Measurements from ENCODE around the gene WNT7A.
A peak's percentile ranks its signal among the peaks of the same experiment; 100 is the strongest.
"Not testable (repeated sequence)": the region's sequence is repeated elsewhere in the genome, so short reads cannot be mapped to it uniquely, and the experiment has no call there.

The WNT7A gene

DNA sequence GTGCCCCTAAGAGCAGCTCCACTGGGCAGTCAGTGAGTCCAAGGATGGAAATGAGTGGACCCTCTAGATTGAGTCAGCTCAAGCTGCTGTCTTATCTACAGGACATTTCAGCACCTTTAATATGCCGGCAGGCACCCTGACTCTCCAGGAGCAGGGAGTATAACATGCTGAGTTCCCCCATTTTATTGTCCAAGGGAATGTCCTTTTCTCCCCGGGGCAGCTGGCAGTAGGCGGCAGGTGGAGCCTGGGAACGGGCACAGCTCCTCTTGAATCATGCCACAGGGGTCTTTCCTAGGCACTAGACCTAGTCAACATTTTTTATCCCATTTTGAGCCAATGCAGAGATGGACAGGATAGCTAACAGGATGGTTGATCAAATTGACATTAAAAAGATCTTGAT lies 14.8 kb downstream of the WNT7A start:
- WGBS, 2 experiments = 92 to 95% methylated on average over 4 of the region's 4 CpGs
- peaks cover 5% of the 10 kb centered on the region for H3K4me1 ChIP-seq (ENCODE audit: control insufficient read depth, insufficient read depth, low read length)
- no peak overlapping the region for H3K27ac ChIP-seq (ENCODE audit: insufficient read depth, low read depth, low read length, poor library complexity, severe bottlenecking)
- H3K9me3 ChIP-seq (ENCODE audit: control insufficient read depth, low read length) = no peaks in the 10 kb centered on the region
- H3K4me3 ChIP-seq (ENCODE audit: insufficient read depth, low read depth, low read length) = no peak overlapping the region
- no peaks in the 10 kb centered on the region for H3K27me3 ChIP-seq (ENCODE audit: control insufficient read depth, insufficient read depth, low read length, poor library complexity, severe bottlenecking)
- H3K36me3 ChIP-seq (ENCODE audit: control insufficient read depth, insufficient read depth, low read length) = no peaks in the 10 kb centered on the region

DNA sequence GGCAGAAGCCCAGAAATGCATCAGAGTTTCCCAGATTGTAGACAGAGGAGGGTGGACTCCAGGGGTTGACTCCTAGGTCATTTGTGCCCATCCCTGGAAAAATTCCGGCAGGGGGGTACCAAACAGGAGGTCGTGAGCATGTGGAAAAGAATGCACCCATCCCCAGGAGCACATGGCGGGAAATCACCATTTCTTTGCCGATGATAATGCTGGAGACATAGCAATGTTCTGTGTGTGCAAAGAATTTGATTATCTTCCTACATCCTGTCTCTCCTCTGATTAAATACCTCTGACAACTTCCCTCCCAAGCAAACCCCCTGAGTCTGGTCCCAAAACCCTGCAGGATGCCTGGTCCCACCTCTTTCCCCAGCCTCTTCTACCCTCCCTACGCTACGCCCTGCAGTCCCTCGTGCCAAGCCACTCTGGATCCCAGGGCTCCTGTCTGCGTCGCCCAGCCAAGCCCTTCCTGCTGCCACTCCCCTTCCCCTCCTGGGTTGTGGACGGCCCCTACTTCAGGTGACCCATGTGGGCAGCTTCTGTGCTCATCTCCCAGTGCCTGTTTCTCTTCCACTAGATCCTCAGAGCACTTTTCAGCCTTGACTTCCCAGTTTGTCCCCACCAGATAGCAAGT lies 15.8 kb downstream of the WNT7A start:
- Histone ChIP-seq H3K27me3 (ENCODE audit: control insufficient read depth, insufficient read depth, low read length, poor library complexity, severe bottlenecking) (no peaks in the 10 kb centered on the region), H3K4me1 (ENCODE audit: control insufficient read depth, insufficient read depth, low read length) (peaks cover 5% of the 10 kb centered on the region), H3K36me3 (ENCODE audit: control insufficient read depth, insufficient read depth, low read length) (no peaks in the 10 kb centered on the region), H3K4me3 (ENCODE audit: insufficient read depth, low read depth, low read length) (no peak overlapping the region), H3K27ac (ENCODE audit: insufficient read depth, low read depth, low read length, poor library complexity, severe bottlenecking) (no peak overlapping the region), H3K9me3 (ENCODE audit: control insufficient read depth, low read length) (no peaks in the 10 kb centered on the region)
- WGBS, 2 experiments = 83 to 86% methylated on average over 10 of the region's 10 CpGs

DNA sequence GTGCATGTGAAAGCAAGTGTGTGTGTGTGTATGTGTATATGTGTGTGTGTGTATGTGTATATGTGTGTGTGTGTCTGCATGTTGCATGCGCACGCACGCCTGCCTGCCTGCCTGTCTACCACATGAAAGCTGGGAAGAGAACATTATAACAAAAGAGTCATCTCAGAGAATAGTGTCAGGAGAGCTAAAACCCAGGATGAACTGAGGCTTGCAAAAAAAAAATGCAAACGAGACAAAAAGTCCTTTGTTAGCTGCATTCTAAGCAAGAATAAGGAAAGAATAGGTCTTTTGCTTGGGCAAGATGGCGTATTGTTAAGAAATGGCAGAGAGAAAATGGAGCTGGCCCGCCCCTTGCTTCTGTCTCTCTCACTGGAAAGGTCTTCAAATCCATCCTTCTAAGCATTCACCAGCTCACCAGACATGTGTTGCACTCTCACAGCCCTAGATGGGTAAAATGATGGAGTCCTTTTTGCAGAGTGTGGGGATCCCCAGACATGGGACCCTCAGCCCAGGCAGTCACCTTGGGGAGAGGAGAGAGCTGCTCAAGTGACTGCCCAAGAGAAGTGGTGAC lies 16.4 kb downstream of the WNT7A start:
- Histone ChIP-seq H3K27ac (ENCODE audit: insufficient read depth, low read depth, low read length, poor library complexity, severe bottlenecking) (peak overlapping the region; percentile 47), H3K27me3 (ENCODE audit: control insufficient read depth, insufficient read depth, low read length, poor library complexity, severe bottlenecking) (no peaks in the 10 kb centered on the region), H3K9me3 (ENCODE audit: control insufficient read depth, low read length) (no peaks in the 10 kb centered on the region), H3K4me1 (ENCODE audit: control insufficient read depth, insufficient read depth, low read length) (peaks cover 5% of the 10 kb centered on the region), H3K36me3 (ENCODE audit: control insufficient read depth, insufficient read depth, low read length) (no peaks in the 10 kb centered on the region), H3K4me3 (ENCODE audit: insufficient read depth, low read depth, low read length) (no peak overlapping the region)
- WGBS, 2 experiments = 66 to 77% methylated on average over 6 of the region's 6 CpGs

DNA sequence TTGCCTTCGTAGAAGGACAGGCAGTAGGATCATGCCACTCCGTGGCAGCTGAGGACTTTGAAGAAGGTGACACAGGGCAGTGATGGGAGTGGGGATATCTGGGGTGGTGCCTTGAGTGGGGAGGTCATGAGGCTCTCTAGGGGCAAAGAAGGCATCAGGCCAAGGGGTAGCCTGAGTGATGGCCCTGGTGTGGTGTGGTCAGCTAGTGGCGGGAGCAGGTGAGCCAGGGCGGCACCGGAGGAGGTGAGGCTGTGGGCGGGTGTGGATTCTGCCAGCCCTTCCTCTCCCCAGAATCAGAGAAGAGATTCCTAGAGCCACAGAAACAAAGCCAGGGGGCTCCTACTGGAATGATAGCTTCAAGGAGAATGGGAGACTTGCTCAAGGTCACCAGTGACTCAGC lies 18.4 kb downstream of the WNT7A start:
- Histone ChIP-seq H3K27ac (ENCODE audit: insufficient read depth, low read depth, low read length, poor library complexity, severe bottlenecking) (no peak overlapping the region), H3K9me3 (ENCODE audit: control insufficient read depth, low read length) (no peaks in the 10 kb centered on the region), H3K27me3 (ENCODE audit: control insufficient read depth, insufficient read depth, low read length, poor library complexity, severe bottlenecking) (no peaks in the 10 kb centered on the region), H3K36me3 (ENCODE audit: control insufficient read depth, insufficient read depth, low read length) (no peaks in the 10 kb centered on the region), H3K4me1 (ENCODE audit: control insufficient read depth, insufficient read depth, low read length) (peaks cover 2% of the 10 kb centered on the region), H3K4me3 (ENCODE audit: insufficient read depth, low read depth, low read length) (no peak overlapping the region)
- WGBS, 2 experiments = 94 to 96% methylated on average over 6 of the region's 6 CpGs

DNA sequence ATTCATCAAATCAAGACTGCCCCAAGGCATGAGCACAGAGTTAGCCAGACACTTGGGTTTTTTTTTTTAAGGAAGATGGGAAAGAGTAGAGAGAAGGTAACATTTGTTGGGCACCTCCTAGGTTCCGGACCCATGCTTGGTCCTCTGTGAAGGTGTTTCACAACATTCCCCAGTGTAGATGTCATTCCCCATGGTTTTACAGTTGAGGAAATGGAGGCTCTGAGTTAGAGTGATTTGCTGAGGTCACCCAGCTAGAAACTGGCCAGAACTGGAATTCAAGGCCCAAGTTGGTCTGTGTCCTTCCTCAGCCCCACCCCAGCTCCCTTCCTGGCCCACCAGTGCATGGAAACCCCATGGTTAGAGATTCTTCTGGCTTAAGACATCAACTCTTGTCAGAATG lies 19.9 kb downstream of the WNT7A start:
- H3K4me1 ChIP-seq (ENCODE audit: control insufficient read depth, insufficient read depth, low read length) = no peaks in the 10 kb centered on the region
- H3K27ac ChIP-seq (ENCODE audit: insufficient read depth, low read depth, low read length, poor library complexity, severe bottlenecking) = no peak overlapping the region
- WGBS, 2 experiments = 88 to 92% methylated on average over 1 of the region's 1 CpG
- no peaks in the 10 kb centered on the region for H3K36me3 ChIP-seq (ENCODE audit: control insufficient read depth, insufficient read depth, low read length)
- H3K4me3 ChIP-seq (ENCODE audit: insufficient read depth, low read depth, low read length) = no peak overlapping the region
- H3K27me3 ChIP-seq (ENCODE audit: control insufficient read depth, insufficient read depth, low read length, poor library complexity, severe bottlenecking) = no peaks in the 10 kb centered on the region
- H3K9me3 ChIP-seq (ENCODE audit: control insufficient read depth, low read length) = no peaks in the 10 kb centered on the region

GRCh38 chr3:13858768-13859520 lies 20.9 kb downstream of the WNT7A start:
- Histone ChIP-seq H3K4me1 (ENCODE audit: control insufficient read depth, insufficient read depth, low read length) (no peaks in the 10 kb centered on the region), H3K27ac (ENCODE audit: insufficient read depth, low read depth, low read length, poor library complexity, severe bottlenecking) (no peak overlapping the region), H3K27me3 (ENCODE audit: control insufficient read depth, insufficient read depth, low read length, poor library complexity, severe bottlenecking) (no peaks in the 10 kb centered on the region), H3K9me3 (ENCODE audit: control insufficient read depth, low read length) (no peaks in the 10 kb centered on the region), H3K4me3 (ENCODE audit: insufficient read depth, low read depth, low read length) (no peak overlapping the region), H3K36me3 (ENCODE audit: control insufficient read depth, insufficient read depth, low read length) (no peaks in the 10 kb centered on the region)
- 90 to 91% methylated on average over 9 of the region's 9 CpGs for WGBS, 2 experiments

GRCh38 chr3:13857702-13858380 lies 22.0 kb downstream of the WNT7A start:
- H3K4me3 ChIP-seq (ENCODE audit: insufficient read depth, low read depth, low read length) = no peak overlapping the region
- WGBS, 2 experiments = 87% methylated on average over 6 of the region's 6 CpGs

GRCh38 chr3:13856628-13857027 lies 23.2 kb downstream of the WNT7A start:
- H3K27me3 ChIP-seq (ENCODE audit: control insufficient read depth, insufficient read depth, low read length, poor library complexity, severe bottlenecking); H3K36me3 ChIP-seq (ENCODE audit: control insufficient read depth, insufficient read depth, low read length); H3K27ac ChIP-seq (ENCODE audit: insufficient read depth, low read depth, low read length, poor library complexity, severe bottlenecking); H3K4me1 ChIP-seq (ENCODE audit: control insufficient read depth, insufficient read depth, low read length); H3K9me3 ChIP-seq (ENCODE audit: control insufficient read depth, low read length); H3K4me3 ChIP-seq (ENCODE audit: insufficient read depth, low read depth, low read length): not testable (repeated sequence)
- 90 to 100% methylated on average over 1 of the region's 1 CpG for WGBS, 2 experiments

More at GRCh38 chr3:13857702-13858380, 22.0 kb downstream of the WNT7A start:
- Histone ChIP-seq H3K27me3 (ENCODE audit: control insufficient read depth, insufficient read depth, low read length, poor library complexity, severe bottlenecking) (no peaks in the 10 kb centered on the region), H3K4me1 (ENCODE audit: control insufficient read depth, insufficient read depth, low read length) (no peaks in the 10 kb centered on the region), H3K36me3 (ENCODE audit: control insufficient read depth, insufficient read depth, low read length) (no peaks in the 10 kb centered on the region), H3K27ac (ENCODE audit: insufficient read depth, low read depth, low read length, poor library complexity, severe bottlenecking) (no peak overlapping the region), H3K9me3 (ENCODE audit: control insufficient read depth, low read length) (no peaks in the 10 kb centered on the region)

DNA sequence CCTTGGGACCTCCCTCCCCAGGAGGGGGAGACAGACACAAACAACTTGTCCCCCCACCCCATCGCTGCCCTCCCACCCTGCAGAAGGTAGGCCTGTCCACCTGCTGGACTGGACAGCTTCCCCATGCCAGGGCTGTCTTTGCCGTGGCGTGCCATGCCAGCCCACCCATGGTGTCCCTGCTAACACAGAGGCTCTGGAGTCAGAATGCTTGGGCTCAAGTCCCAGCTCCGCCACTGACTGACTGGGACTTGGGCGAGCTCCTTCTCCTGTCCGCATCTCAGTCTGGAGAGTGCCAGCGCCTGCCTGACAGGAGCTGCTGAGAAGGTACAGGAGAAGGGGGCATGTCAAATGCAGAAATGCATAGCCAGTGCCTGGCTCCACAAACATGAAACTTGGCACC lies 23.9 kb downstream of the WNT7A start:
- Histone ChIP-seq H3K27me3 (ENCODE audit: control insufficient read depth, insufficient read depth, low read length, poor library complexity, severe bottlenecking) (no peaks in the 10 kb centered on the region), H3K4me1 (ENCODE audit: control insufficient read depth, insufficient read depth, low read length) (no peaks in the 10 kb centered on the region), H3K9me3 (ENCODE audit: control insufficient read depth, low read length) (no peaks in the 10 kb centered on the region), H3K27ac (ENCODE audit: insufficient read depth, low read depth, low read length, poor library complexity, severe bottlenecking) (no peak overlapping the region), H3K36me3 (ENCODE audit: control insufficient read depth, insufficient read depth, low read length) (no peaks in the 10 kb centered on the region), H3K4me3 (ENCODE audit: insufficient read depth, low read depth, low read length) (no peak overlapping the region)
- 91 to 94% methylated on average over 7 of the region's 7 CpGs for WGBS, 2 experiments

DNA sequence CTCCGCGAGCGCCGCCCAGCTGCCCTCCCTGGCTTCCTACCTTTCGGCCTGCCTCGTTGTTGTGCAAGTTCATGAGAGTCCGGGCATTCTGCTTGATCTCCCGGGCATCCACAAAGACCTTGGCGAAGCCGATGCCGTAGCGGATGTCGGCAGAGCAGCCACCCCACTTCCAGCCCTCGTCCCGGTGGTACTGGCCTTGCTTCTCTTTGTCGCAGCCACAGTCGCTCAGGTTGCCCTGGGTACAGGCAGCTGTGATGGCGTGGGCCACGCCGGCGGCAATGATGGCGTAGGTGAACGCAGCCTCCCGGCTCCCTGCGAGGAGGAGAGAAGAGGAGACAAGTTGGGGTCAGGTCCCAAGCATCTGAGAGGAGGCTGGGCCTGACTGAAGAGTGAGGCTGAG lies 25.4 kb downstream of the WNT7A start:
- Histone ChIP-seq H3K9me3 (ENCODE audit: control insufficient read depth, low read length) (no peaks in the 10 kb centered on the region), H3K4me3 (ENCODE audit: insufficient read depth, low read depth, low read length) (no peak overlapping the region), H3K4me1 (ENCODE audit: control insufficient read depth, insufficient read depth, low read length) (peaks cover 10% of the 10 kb centered on the region), H3K36me3 (ENCODE audit: control insufficient read depth, insufficient read depth, low read length) (no peaks in the 10 kb centered on the region), H3K27ac (ENCODE audit: insufficient read depth, low read depth, low read length, poor library complexity, severe bottlenecking) (no peak overlapping the region), H3K27me3 (ENCODE audit: control insufficient read depth, insufficient read depth, low read length, poor library complexity, severe bottlenecking) (no peaks in the 10 kb centered on the region)
- 91 to 94% methylated on average over 25 of the region's 25 CpGs for WGBS, 2 experiments

Measured in ectodermal cell (in vitro differentiated cells).